Pancreas (tissue), 10 donors: ENCODE data around the gene FCRL4. TPM values are rescaled to one million over a fixed set of nuclear protein-coding genes. Genes with fewer than 3 reads are reported as not detected.

ENCODE experiments used
- ATAC-seq, 4 donors: fragments of 200-7000 bp; cut with Tn5 transposase; one replicate each; pipeline versions ENCODE4 v1.8.0 to v1.9.1; 2020; ENCODE audit warnings: mild to moderate bottlenecking in 4 of 4, moderate library complexity in 4 of 4
- DNase-seq, 6 donors: peaks; one replicate each; pipeline ENCODE4 v3.0.0-alpha.2; 2020
- FAIRE-seq: peaks from 2 replicates; lab custom pipeline; 2012; peaks lifted over from hg19 to GRCh38; lab: Jason Lieb, UNC
- H3K27ac ChIP-seq, 4 donors: fragments of 200-600 bp; sonication (generic); 1 replicate in 3 of 4; 2 replicates in 1 of 4; pipeline versions ENCODE4 v1.5.0 to v1.8.0; 2020
- H3K27me3 ChIP-seq, 4 donors: fragments of 200-600 bp; one replicate each; pipeline ENCODE4 v1.8.0; 2021
- H3K36me3 ChIP-seq, 3 donors: fragments of 200-600 bp; sonication (generic) in 1 of 3; one replicate each; pipeline versions ENCODE4 v1.5.0 to v1.8.0; 2020 to 2021
- H3K4me1 ChIP-seq, 3 donors: fragments of 200-600 bp; one replicate each; pipeline ENCODE4 v1.8.0; 2021
- H3K4me3 ChIP-seq, 4 donors: fragments of 200-600 bp; sonication (generic) in 2 of 4; one replicate each; pipeline versions ENCODE4 v1.5.0 to v1.8.0; 2020 to 2021
- H3K9me3 ChIP-seq, 4 donors: fragments of 200-600 bp; one replicate each; pipeline ENCODE4 v1.8.0; 2021
- CTCF ChIP-seq, 4 donors: fragments of 200-600 bp; sonication (generic) in 3 of 4; IDR thresholded peaks; one replicate each; pipeline versions ENCODE4 v1.5.0 to v1.8.0; 2021; ENCODE audit warnings: antibody characterized with exemption in 4 of 4
- WGBS, 2 donors: extraction: QIAGEN DNeasy Blood & Tissue Kit; methylation state at CpG; one replicate each; pipeline ENCODE4 v1.1.7; 2013; 5-methylcytosine and 5-hydroxymethylcytosine counted together
- intact Hi-C, 3 donors: fragments of 100-400 bp; cut with DNase I; formaldehyde crosslinking; loops; one replicate each; pipeline versions ENCODE4 v1.11.1 to v1.14.2; 2022
- polyA plus RNA-seq, 2 donors: library from polyadenylated mRNA; stranded (reverse); fragments of 200-250 nt; gene quantifications; one replicate each; pipeline ENCODE4 v1.2.3, GENCODE V29; 2013
- total RNA-seq, 6 donors: library from RNA; stranded (reverse); fragmentation: NEBNext Ultra II Directional in 4 of 6; extraction: Animal tissue kit (Norgen Biotek cat#: 25700) in 4 of 6; gene quantifications; one replicate each; pipeline versions ENCODE4 v1.2.1 to v1.2.4, GENCODE V29; 2021 to 2023
- donor health status: healthy with polysubstance abuse.
- donor health status: DM: no; HTN: no; CAD: no; lungs with moderate emphysema.
- donor health status: DM: no; HTN: no; CAD: no.
- donor health status: control.
- donor health status: control.
- donor health status: Bipolar disorder and iron deficiency.
- donor health status: DM: yes; HTN: yes; CAD: no.
- donor health status: DM: no; HTN: no; CAD: no.
- donor health status: DM: no; HTN: no; CAD: no.
- donor health status: DM: yes; HTN: yes; CAD: no.

Gene FCRL4
- total and polyA plus RNA-seq, 8 donors = not detected

DNA sequence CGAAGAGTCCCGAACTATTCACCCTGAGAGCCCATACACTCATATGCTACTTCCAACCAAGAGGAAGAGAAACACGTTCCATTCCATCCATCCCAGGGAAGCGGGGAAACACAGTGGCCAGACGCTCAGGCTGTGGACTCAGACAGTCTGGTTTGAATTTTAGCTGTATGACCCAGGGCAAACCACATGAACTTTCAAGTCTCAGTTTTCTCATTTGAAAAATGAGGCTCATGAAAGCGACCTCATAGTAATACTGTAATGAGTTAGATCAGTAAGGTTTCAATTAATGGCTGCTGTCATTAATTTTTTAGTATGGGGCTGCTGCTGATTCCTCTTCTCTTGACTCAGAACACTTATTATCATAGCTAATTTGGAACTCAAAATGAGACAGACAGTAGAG is 1.5 kb downstream of the FCRL4 start:
- Histone ChIP-seq H3K9me3 (no peaks in the 10 kb centered on the region), H3K27me3 (peaks cover 0 to 4% (median 0%) of the 10 kb centered on the region in 4 donors), H3K27ac (no peak overlapping the region), H3K4me1 (no peaks in the 10 kb centered on the region), H3K4me3 (no peak overlapping the region), H3K36me3 (no peaks in the 10 kb centered on the region)
- FAIRE-seq (no peak), ATAC-seq (no peak), DNase-seq (no peak)
- 66 to 73% methylated on average over 6 of the region's 6 CpGs for WGBS, 2 donors
- no peak for TF ChIP-seq CTCF (IDR thresholded peaks at IDR 0.05)
- intact Hi-C loops = no loop called here

DNA sequence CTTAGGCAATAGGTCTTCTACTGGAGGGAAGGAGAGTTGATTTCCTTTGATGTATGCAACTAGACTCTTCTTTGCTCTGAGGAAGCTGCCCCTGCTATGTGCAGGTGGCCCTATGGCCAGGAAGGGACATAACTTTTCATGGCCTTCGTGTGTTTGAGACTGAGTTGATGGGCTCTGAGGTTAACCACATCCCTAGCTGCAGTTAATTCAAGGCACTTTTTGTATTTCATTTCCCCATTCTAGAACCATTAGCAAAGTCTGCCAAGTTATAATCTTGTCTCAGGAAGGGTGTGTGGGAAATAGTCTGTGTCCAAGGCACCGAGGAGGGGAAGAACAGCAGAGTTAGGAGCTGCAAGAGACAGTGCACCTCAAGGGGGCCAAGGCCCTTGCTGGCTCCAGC is 2.5 kb downstream of the FCRL4 start:
- ATAC-seq (no peak), DNase-seq (no peak), FAIRE-seq (no peak)
- intact Hi-C loops = no loop called here
- TF ChIP-seq CTCF (IDR thresholded peaks at IDR 0.05) = no peak
- no peaks in the 10 kb centered on the region for H3K36me3 ChIP-seq
- WGBS, 2 donors = 48 to 59% methylated on average over 2 of the region's 2 CpGs
- peaks cover 0 to 4% (median 0%) of the 10 kb centered on the region in 4 donors for H3K27me3 ChIP-seq
- H3K9me3 ChIP-seq = no peaks in the 10 kb centered on the region
- no peaks in the 10 kb centered on the region for H3K4me1 ChIP-seq
- H3K4me3 ChIP-seq = no peak overlapping the region
- no peak overlapping the region for H3K27ac ChIP-seq

DNA sequence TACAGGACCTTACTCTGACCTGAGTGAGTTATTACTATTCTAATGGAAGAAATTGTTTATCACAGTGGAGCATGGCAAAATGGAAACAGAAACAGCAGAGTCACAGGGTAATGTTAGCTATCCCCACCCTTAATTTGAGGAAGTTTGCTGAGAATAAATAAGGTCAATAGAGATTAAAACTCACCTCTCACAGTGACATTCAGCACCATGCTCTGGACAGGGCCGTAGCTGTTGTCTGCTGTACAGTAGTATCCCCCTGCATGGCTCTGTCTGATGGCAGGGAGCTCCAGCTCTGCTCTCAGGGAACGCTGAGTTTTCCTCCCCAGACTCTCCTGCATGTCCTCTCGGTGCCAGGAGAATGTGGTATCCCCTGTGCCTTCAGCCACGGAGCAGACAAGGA is 11.9 kb downstream of the FCRL4 start:
- TF ChIP-seq CTCF (IDR thresholded peaks at IDR 0.05) = no peak
- no peaks in the 10 kb centered on the region for H3K4me1 ChIP-seq
- no peak for ATAC-seq
- H3K27ac ChIP-seq = no peak overlapping the region
- no peak for FAIRE-seq
- H3K9me3 ChIP-seq = no peaks in the 10 kb centered on the region
- H3K27me3 ChIP-seq = no peaks in the 10 kb centered on the region
- intact Hi-C loops = loop anchor here in 1 of 3 donors (10.0 kb wide), 1 partner anchor 109 kb away; no protein-coding TSS in a partner anchor
- DNase-seq = no peak
- 35 to 41% methylated on average over 4 of the region's 4 CpGs for WGBS, 2 donors
- H3K4me3 ChIP-seq = no peak overlapping the region
- H3K36me3 ChIP-seq = no peaks in the 10 kb centered on the region

- H3K4me1 ChIP-seq = no peaks in the 10 kb centered on the region
- intact Hi-C loops = loop anchor here in 1 of 3 donors (10.0 kb wide), 1 partner anchor 110 kb away; no protein-coding TSS in a partner anchor
- no peak for DNase-seq
- no peak overlapping the region for H3K4me3 ChIP-seq
- H3K27ac ChIP-seq = no peak overlapping the region
- H3K36me3 ChIP-seq = no peaks in the 10 kb centered on the region
- H3K9me3 ChIP-seq = no peaks in the 10 kb centered on the region
- no peak for FAIRE-seq
- ATAC-seq = no peak
- WGBS, 2 donors = 73 to 83% methylated on average over 3 of the region's 3 CpGs
- no peaks in the 10 kb centered on the region for H3K27me3 ChIP-seq
- no peak for TF ChIP-seq CTCF (IDR thresholded peaks at IDR 0.05)
Measured at GRCh38 chr1:157584503-157584902, 13.4 kb downstream of the FCRL4 start.

GRCh38 chr1:157580828-157581210 is 17.1 kb downstream of the FCRL4 start:
- TF ChIP-seq CTCF (IDR thresholded peaks at IDR 0.05) = no peak
- intact Hi-C loops = loop anchor here in 1 of 3 donors (10.0 kb wide), 1 partner anchor 114 kb away; no protein-coding TSS in a partner anchor
- no peaks in the 10 kb centered on the region for H3K9me3 ChIP-seq
- no peak overlapping the region for H3K27ac ChIP-seq
- H3K27me3 ChIP-seq = no peaks in the 10 kb centered on the region
- H3K4me1 ChIP-seq = no peaks in the 10 kb centered on the region
- WGBS, 2 donors = 63 to 66% methylated on average over 1 of the region's 1 CpG
- H3K36me3 ChIP-seq = no peaks in the 10 kb centered on the region
- FAIRE-seq (no peak), ATAC-seq (no peak), DNase-seq (no peak)
- H3K4me3 ChIP-seq = no peak overlapping the region
